DMS53 treated with DMSO at 0.1 percent for 48 hours (cell line): ENCODE results near the gene DTHD1.
A peak's percentile ranks its signal among the peaks of the same experiment; 100 is the strongest.

Source experiments
- DNase-seq: peaks from one replicate; lab custom pipeline; 2025; ENCODE audit not compliant: unreplicated experiment; lab: John Stamatoyannopoulos, UW

Gene DTHD1

GRCh38 chr4:36281384-36282106 lies at the start of gene DTHD1:
Gene DTHD1 (plus strand): TSS chr4:36281616. CDS start chr4:36281759, 143 bp downstream.
- no peak for DNase-seq

GRCh38 chr4:36233567-36234266 lies 47.7 kb upstream of the DTHD1 start:
- no peak for DNase-seq

- no peak for DNase-seq
Measured at GRCh38 chr4:36235306-36235705, 46.1 kb upstream of the DTHD1 start.

- no peak for DNase-seq
Measured at GRCh38 chr4:36236159-36236558, 45.3 kb upstream of the DTHD1 start.

GRCh38 chr4:36237366-36238313 lies 43.8 kb upstream of the DTHD1 start:
- DNase-seq: no peak

- DNase-seq: no peak
Measured at GRCh38 chr4:36241771-36242170, 39.6 kb upstream of the DTHD1 start.

- no peak for DNase-seq
Measured at GRCh38 chr4:36242629-36243354, 38.6 kb upstream of the DTHD1 start.

GRCh38 chr4:36243355-36244256 lies 37.8 kb upstream of the DTHD1 start:
- peak; percentile 40 for DNase-seq

GRCh38 chr4:36244257-36245082 lies 36.9 kb upstream of the DTHD1 start, which contains the start of gene ARAP2:
Gene ARAP2 (minus strand): TSS chr4:36244514. CDS start chr4:36229486, 15,028 bp downstream.
- DNase-seq: peak; percentile 56

GRCh38 chr4:36249610-36250009 lies 31.8 kb upstream of the DTHD1 start:
- no peak for DNase-seq

- DNase-seq: no peak
Measured at GRCh38 chr4:36251983-36252382, 29.4 kb upstream of the DTHD1 start.

- DNase-seq: no peak
Measured at GRCh38 chr4:36254371-36254770, 27.0 kb upstream of the DTHD1 start.

- no peak for DNase-seq
Measured at GRCh38 chr4:36255577-36255976, 25.8 kb upstream of the DTHD1 start.

GRCh38 chr4:36256398-36256891 lies 25.0 kb upstream of the DTHD1 start:
- no peak for DNase-seq

- no peak for DNase-seq
Measured at GRCh38 chr4:36260731-36261130, 20.7 kb upstream of the DTHD1 start.

- no peak for DNase-seq
Measured at GRCh38 chr4:36264207-36264826, 17.1 kb upstream of the DTHD1 start.

GRCh38 chr4:36267486-36268268 lies 13.7 kb upstream of the DTHD1 start:
- DNase-seq: no peak
